GM18909 (cell line): Measurements from ENCODE around the gene IQSEC1.

ENCODE experiments used
- ATAC-seq: cut with Tn5 transposase; IDR thresholded peaks from one replicate; pipeline ENCODE4 v1.9.1; 2021; ENCODE audit warnings: mild to moderate bottlenecking; ENCODE audit not compliant: unreplicated experiment, poor library complexity

Gene IQSEC1

DNA sequence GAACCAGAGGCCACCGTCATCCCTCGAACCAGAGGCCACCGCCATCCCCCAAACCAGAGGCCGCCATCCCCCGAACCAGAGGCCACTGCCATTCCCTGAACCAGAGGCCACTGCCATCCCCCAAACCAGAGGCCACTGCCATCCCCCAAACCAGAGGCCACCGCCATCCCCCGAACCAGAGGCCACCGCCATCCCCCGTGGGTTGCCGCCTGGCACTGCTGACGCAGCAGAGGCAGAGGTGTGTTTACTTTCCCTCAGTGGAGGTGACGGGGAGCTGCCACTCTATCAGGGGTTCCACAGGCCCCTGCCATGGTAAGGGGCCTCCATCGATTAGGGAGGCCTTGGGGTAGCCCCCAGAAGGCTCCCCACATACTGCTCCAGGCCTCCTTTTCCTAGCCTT is 1.5 kb downstream of the IQSEC1 start:
- no peak for ATAC-seq

DNA sequence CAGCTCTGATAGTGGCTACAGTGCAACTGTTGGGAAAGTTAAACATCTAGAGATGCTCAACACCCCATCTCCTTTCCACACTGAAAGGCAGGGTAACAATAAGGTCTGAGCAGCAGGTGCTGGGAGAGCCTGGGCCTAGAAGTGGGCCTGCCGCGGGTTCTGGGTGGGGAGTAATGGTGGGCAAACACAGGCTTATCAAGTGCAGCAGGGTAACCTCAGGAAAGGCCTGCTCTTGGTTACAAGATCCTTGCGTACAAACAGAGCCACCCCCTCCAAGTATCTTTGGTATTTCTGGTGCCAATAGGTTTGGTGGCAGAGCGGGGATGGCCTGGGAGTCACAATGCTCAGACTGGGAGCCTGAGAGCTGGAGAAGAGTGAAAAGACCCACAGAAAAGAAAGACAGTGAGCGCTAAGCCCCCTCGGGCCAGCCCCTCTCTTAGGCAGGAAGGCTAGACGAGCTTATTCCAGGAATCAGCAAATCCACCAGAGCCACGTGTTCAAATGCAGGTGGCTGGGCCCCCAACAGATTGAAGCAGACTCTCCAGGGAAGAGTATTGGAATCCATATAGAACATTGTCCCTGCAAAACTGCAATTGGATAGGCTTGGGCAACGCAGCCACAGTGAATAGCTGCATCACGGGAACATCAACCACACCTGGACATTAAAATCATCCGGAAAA is 2.7 kb downstream of the IQSEC1 start:
- ATAC-seq = no peak

DNA sequence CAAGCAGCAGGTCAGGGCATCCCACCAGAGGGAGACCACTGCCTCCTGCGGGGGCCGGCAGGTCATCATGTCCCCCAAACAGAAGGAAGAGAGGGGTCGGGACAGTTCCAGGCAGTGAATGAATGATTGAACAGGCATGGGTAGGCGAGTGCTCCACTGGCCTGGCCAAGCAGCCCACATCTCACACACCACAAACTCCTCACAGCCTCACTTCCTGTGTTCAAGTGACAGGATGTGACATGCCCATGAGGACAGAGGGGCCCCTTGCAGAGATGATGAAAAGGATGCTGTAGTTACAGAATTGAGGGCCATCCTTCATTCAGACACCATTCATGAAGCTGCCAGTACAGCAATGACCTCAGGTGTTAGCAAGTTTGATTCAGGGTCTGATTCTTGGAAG is 3.7 kb downstream of the IQSEC1 start:
- peak; percentile 66 for ATAC-seq

DNA sequence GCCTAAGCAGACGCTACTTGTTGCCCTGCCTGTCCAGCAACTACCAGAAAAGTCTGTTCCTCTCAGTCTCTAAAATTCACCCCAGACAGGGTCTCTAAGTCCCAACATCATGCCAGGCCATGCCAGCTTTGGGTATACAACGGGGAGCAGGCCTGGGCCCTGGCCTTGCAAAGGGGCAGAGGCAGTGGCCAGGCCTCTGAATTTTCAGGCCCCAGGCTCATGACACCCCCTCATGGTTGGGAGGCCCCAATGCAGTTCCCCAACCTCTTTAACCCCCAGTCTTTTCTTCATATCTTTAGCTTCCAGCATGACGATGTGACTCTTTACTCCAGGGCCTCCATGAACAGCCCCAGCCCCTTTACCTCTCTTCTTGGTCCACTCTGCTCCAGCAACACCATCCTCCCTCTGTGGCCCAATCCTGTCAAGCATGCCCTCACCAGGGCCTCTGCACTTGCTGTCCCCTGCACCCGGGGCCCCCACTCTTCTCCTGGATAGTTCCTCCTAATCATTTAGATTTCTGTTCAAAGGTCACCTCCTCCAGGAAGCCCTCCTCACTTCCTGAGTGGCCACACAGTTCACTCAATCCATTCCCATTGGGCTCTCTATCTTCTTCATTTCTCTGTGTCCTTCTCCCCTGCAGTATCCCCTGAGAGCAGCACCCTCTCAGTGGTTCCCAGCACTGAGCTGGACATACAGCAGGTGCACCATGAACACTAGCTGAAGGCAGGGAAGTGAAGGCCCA is 4.8 kb downstream of the IQSEC1 start:
- ATAC-seq = no peak

DNA sequence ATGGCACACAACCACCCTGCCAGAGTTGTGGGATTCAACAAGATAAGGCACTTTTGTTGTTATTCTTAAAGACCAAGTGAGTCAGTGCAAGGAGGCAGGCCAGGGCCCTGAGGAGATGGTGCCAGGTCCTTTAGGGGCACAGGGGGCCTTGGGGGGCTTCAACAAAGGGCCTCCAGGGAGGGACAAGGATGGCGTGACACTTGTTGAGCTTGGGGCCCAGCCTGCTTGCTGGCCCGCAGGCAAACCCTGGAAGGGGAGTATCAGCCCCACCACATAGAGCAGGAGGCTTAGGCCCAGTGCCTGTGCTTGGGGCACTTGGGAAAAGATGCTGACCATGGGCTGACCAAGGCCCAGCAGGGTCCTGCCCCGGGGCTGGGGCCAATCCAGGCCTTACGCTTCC is 5.5 kb downstream of the IQSEC1 start:
- ATAC-seq = no peak

DNA sequence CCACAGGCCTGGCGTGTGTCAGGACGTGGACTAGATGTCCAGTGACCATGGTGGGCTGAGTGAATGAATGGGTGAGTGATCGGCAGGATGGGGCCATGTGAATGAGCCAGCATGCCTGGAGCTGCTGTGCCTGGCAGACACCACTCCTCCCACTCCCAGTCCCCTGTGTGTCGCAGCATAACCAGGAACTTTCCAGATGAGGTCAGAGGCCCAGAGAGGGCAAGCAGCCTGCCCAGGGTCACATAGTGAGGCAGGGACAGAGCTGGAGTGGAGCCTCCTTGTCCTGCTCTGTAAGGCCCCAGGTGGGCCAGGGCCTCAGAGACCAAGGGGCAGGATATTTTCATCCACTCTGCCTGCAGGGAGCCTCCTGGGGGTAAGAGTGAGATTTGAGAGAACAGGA is 6.4 kb downstream of the IQSEC1 start:
- ATAC-seq = no peak

DNA sequence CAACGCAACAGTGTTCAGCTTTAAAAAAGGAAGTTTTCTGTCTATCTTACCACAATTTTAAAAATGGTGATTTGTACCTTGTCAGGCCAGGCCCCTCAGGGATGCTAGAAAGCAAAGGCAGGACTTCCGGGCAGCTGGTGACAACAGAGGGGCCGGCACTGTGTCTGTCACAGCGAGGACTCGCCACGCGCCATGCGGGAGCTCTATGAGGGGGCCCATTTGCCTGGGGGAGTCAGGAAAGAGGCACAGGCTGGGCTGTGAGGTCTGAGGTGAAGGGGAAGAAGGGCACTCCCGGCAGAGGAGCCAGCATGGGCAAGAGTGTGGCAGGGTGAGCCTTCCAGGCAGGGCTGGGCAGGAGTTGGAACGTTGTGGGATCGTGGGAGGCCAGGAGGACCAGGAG is 7.0 kb downstream of the IQSEC1 start:
- no peak for ATAC-seq

DNA sequence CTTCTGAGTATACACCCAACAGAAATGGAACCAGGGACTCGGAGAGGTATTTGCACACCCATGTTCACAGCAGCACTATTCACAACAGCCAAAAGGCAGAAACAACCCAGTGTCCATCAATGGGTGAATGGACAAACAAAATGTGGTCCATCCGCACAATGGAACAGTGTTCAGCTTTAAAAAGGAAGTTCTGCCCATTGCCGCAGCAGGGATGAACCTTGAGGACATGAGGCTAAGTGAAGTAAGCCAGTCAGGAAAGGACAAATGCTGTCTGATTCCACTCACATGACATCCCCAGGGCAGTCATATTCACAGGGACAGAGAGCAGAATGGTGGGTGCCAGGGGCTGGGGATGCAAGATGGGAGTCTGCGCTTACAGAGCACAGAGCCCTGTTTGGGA is 7.5 kb downstream of the IQSEC1 start:
- no peak for ATAC-seq

DNA sequence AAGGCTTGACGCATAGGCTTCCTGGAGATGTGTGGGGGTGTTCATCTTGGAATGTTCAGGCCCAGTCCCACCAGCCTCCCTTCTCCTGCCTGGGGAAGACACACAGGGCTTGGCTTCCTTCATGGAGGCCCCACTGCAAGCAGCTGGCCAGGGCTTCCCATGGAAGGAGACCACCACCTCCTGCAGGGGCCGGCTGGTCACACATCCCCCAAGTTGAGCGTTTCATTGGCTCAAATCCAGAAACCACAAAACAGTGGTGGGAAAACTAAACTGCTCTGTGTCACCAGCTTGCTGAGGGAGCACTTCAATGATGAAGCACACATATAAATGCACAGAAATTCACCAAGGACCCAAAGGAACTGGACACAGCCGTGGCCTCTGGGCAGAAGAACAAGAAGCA is 8.3 kb downstream of the IQSEC1 start:
- ATAC-seq = no peak

DNA sequence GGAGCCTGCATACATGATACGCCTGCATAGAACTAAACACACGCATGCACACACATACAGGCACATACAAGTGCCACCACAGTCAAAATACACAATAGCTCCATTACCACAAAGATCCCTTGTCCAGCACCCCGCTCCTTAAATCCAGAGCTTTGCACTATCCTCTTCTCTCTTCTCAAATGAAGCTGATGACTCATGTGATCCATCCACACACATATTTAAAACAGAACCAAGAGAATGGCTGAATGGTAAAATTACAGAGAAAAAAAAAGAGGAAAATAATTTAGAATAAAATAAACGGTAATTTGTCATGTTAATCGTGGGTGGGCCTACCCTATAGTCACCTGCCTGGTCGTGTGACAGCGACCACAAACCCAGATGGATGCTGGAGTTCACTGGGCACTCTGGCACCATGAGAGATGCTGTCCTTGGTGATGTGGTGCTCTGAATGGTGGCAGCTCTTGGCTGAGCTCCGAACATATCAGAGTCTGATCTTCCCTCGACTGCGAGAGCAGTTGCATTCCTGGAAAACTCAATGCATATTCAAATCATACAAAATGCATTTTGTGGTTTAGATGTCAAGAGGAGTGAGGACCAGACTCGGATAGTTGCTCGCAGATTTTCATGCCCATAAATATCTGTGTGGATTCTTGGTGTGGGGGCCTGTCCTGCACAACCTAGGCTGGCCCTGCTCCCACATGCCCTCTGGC is 8.9 kb downstream of the IQSEC1 start:
- ATAC-seq = no peak

DNA sequence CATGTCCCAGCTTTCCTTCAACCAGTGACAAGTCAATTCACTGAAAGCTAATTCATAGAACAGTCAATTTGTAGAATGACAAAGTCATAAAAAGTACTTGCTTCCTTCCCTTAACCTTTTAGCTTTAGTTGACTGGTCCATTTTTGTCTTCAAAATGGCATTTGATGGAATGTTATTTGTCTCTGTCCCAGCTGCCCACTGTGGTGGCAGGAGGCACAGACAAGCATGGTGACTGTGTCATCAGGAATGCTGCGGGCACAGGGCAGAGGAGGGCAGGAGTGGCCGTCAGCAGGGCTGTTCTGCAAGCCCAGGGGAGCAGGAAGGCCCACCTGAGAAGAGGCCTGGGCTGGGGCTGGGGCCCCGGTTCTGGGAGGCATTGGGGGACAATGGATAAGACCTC is 10.0 kb downstream of the IQSEC1 start:
- ATAC-seq = no peak

DNA sequence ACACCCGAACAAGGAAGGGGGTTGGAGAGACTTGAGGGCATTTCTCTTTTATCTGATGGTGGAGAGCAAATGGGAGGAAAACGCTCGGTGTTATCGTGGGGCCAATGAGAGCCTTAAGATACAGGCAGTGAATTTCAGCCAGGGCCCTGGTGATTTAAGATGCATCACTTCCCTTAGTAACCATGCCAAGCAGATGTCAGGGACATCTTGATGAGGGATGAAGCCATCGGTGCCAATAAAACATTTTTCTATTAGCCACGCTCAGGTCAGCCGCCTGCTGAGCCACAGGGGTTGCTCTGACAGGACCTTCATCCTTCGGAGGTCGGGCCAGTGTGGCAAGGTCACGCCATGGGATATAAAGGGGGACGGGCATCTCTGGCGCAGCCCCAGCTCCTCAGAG is 10.6 kb downstream of the IQSEC1 start:
- no peak for ATAC-seq

DNA sequence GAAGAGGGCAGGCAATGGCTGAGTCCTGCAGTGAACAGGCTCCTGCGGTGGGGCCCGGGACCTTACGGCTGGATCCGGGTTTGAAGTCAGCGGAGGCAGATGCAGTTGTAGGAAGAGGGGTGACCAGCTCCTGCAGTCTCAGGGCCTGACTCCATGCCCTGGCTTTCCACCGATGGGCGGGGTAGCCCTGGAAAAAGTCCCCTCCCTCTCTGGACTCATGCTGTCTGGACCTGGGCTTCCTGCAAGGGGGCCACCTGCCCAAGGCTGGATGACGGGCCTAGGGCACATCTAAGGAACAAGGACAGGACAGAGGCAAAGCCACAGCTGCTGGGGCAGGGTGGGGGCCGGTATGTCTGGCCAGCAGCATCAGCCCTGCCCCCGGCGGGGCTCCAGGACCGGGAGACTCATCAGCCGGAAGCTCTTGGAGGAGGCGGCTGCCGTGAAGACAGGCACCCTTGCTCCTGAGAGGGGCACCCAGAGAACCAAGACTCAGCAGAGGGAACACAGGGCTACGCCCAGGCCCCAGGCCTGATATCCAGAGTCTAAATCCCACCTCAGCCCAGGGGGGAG is 12.8 kb downstream of the IQSEC1 start:
- ATAC-seq = no peak

DNA sequence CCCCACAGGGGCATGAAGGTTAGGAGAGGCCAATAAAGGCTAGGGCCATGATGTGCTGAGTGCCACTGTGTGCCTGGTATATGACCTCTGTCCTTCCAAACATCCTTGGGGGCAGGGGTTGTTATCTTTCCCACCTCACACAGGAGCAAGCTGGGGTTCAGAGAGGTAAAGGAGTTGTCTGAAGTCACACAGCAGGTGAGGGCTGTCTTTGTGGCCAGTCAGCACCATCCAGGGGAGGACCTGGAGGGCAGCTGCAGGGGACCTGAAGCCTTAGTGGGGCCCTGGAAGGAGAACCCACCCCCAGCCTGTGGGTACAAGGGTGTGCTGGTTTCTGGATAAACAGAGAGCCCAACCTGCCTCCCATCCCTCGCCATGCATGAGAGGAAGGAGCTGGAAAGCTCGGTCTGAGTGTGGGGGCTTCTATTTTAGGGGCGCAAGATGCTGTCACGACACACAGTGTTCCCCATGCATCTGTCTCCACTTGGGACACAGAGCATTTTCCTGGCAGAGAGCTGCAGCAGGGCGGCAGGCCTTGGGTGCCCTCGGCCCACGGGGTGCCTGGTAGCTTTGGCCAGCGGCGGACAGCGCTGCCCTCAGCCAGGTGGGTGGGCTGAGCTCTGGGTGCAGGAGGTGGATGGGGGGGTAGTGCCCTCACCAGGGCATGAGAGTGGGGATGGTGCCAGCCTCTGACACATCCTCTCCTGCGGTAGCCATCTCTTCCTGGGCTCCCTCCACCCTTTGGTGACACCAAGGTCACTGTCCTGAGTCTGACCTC is 14.7 kb downstream of the IQSEC1 start:
- no peak for ATAC-seq

DNA sequence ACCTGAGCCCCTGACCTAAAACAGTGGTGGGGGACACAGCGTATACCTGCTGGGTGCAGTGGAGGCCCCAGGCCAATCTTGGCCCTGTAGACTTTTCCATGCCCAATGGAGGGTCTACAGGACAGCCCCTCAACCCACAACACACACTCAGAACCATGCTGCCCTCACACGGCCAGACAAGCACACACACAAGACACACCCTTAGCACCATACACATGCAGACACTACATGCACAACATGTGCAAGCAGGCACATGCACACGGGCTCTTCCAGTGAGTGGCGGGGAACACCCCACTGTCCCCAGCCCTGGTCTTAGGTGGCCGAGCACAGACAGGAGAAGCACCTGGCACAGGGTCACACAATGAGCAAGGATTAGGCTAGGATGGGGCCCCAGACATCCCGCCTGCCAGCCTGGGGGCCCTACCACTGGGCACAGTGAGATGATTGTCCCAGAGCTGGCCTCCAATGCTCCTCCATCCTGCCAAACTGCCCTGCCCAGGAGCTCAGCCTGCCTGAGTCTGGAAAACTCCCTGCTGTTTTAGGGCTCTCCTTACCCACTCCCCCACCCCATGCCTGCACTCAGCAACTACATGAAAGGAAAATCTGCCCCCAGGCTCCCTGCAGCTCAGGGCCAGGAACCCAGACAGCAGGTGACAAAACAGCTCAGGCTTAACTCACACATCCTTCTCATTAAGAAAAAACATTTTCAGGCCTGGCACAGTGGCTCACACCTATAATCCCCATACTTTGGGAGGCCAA is 15.8 kb downstream of the IQSEC1 start:
- ATAC-seq = no peak

DNA sequence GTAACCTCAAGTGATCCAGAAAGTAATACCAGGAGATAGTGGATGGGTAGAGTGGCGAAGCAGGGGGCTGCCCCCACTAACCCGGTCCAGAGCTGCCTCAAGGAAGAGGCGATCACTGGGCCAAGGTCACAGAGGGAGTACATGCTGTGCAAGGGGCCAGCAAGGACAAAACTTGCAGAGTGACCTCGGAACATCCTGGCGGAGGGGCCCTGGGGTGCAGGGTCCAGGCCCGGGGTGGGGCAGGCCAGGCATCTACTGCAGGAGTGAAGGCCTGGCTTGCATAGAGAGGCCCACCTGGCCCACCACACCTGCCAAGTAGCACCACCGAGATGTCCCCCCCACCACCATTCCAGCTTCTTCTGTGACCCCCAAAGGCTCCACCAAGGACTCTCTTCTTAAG is 17.6 kb downstream of the IQSEC1 start:
- ATAC-seq = no peak

DNA sequence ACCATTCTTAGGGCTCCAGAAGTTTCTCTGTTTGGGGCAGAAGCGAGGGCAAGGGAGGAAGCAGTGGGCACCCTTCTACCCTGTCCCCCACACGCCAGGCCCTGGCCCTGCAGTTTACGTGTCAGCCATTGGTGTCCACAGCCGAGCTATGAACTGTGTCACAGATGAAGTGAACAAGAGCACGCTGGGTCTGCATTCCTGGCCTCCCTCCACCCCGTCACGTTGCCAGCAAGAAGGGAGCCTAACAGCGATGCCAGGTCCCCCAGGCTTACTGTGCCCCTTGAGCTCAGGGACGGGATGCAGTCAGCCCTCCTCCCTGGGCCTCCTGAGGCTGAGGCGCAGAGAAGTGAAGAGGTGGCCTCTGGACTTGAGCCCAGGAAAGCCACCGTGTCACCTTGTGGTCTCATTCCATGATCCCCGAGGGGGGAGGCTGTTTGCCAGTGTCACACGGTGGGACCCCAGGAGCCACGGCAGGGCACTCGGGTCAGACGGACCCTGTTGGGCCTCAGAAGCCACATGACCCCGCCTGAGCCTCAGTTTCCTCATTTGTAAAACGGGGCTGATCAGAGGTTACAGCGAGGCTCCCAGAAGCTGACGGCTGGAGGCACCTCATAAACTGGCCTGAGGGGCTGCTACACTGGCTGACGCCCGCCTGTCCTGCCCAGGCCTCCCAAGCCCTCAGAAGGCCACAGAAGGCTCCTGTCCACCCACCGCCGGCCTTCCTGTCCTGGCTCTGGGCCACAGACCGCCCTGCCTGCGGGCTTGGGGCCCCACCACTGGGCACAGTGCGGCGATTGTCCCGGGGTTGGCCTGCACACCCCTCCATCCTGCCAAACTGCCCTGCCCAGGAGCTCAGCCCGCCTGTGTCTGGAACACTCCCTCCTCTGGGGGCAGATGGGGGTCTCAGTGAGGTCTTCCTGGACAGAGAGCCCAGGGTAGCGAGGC is 18.6 kb downstream of the IQSEC1 start:
- no peak for ATAC-seq

DNA sequence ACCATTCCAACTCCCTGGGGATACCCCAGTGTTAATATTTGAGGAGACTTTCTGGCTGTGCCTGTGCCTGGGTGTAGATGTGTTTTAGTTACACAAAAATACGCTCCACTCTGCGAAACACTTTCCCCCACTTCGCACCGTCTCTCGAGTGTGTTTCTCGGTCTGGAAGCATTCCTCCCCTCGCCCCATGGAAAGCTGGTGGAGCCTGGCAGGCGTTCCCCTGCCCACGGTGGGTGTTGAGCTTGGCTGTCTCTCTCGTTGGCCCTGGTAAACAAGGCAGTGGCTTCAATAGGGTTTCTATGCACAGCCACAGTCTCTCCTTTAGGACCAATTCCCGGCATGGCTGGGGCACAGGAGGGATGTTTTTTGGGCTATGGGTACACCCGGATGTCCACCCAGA is 19.3 kb downstream of the IQSEC1 start:
- ATAC-seq = no peak

DNA sequence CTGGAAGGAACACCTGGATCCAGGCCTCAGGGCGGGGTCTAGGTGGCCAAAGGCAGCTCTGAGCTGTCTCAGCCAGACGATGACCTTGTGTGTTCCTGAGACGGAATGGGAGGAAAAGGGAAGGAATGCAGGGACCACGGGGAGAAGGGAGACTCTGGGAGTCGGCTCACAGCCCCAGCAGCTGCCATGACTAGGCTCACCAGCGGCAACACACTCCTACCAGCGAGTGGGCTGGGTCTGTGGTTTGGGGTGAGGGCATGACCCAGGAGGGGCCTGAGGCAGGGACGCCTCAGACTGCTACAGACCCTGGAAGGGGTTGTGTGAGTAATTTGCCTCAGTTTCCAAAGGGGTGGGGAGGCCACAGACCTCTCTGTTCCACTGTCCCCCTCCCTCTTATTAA is 19.8 kb downstream of the IQSEC1 start:
- no peak for ATAC-seq
